GM10248 (cell line): ENCODE measurements around the gene SPPL3.

Source experiments
- CTCF ChIA-PET: fragments of 300-600 bp; sonication (Branson Sonifier 250); formaldehyde crosslinking; extraction: SDS; loops from one replicate; lab custom pipeline; 2021; ENCODE audit warnings: antibody characterized with exemption; lab: Yijun Ruan, JAX
- POLR2A ChIA-PET: fragments of 350-650 bp; sonication (Branson Sonifier 250); formaldehyde crosslinking; extraction: SDS; loops from one replicate; lab custom pipeline; 2020; ENCODE audit warnings: antibody characterized with exemption; lab: Yijun Ruan, JAX
- DNase-seq: peaks from one replicate; pipeline ENCODE4 v3.0.0; 2012; ENCODE audit errors: extremely low spot score
- TF ChIP-seq, protein P1 (sequence below): IDR thresholded peaks from 2 replicates; pipeline ENCODE4 v1.5.1; 2012; ENCODE audit warnings: mild to moderate bottlenecking, low read depth; ENCODE audit errors: extremely low read depth, missing control alignments, control extremely low read depth

Gene SPPL3

GRCh38 chr12:120816363-120816762 is 87.8 kb downstream of the SPPL3 start:
- POLR2A ChIA-PET, result no interaction called here
- no peak for DNase-seq
- TF ChIP-seq, protein P1, sequence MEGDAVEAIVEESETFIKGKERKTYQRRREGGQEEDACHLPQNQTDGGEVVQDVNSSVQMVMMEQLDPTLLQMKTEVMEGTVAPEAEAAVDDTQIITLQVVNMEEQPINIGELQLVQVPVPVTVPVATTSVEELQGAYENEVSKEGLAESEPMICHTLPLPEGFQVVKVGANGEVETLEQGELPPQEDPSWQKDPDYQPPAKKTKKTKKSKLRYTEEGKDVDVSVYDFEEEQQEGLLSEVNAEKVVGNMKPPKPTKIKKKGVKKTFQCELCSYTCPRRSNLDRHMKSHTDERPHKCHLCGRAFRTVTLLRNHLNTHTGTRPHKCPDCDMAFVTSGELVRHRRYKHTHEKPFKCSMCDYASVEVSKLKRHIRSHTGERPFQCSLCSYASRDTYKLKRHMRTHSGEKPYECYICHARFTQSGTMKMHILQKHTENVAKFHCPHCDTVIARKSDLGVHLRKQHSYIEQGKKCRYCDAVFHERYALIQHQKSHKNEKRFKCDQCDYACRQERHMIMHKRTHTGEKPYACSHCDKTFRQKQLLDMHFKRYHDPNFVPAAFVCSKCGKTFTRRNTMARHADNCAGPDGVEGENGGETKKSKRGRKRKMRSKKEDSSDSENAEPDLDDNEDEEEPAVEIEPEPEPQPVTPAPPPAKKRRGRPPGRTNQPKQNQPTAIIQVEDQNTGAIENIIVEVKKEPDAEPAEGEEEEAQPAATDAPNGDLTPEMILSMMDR, result no peak
- CTCF ChIA-PET, result interaction anchor here (1.2 to 2.6 kb wide), 3 partner anchors 14 to 31 kb away, joined by 3 to 10 read pairs (median 6); no protein-coding TSS in a partner anchor

DNA sequence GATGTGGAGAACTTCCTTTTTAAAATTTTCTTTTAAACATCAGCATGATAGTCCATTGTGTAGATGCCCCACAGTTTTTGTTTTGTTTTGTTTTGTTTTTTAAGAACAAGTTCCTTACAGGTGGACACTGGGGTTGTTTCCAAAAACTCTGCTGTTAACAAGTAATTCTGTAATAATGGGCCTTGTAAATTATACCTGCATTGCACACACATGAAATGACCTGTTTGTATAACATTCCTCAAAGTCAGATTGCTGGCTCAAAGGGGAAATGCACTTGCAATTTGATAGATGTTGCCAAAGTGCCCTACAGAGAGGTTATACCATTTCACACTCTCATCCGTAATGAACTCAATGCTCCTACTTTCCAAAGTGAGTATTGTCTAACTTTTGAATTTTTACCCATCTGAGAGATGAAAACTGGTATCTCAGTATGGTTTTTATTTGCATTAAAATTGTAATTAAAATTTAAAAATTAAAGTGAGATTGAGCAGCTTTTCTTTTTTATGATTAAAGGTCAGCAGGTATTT is 89.2 kb downstream of the SPPL3 start:
- POLR2A ChIA-PET, result no interaction called here

GRCh38 chr12:120814203-120814902 is 89.8 kb downstream of the SPPL3 start:
- CTCF ChIA-PET, result interaction anchor here (4.1 kb wide), 1 partner anchor 15 kb away, joined by 32 read pairs; no protein-coding TSS in a partner anchor
- POLR2A ChIA-PET, result no interaction called here

More for the DNA sequence above, 89.2 kb downstream of the SPPL3 start:
- CTCF ChIA-PET, result interaction anchor here (1.0 to 1.4 kb wide), 3 partner anchors 12 to 30 kb away, joined by 3 to 6 read pairs (median 3); no protein-coding TSS in a partner anchor
- TF ChIP-seq, protein P1, result no peak
- DNase-seq, result no peak

GRCh38 chr12:120813588-120814153 is 90.5 kb downstream of the SPPL3 start:
- DNase-seq, result no peak
- POLR2A ChIA-PET, result no interaction called here
- CTCF ChIA-PET, result interaction anchor here (1.1 to 4.1 kb wide), 4 partner anchors 14 to 158 kb away, joined by 3 to 32 read pairs (median 5); no protein-coding TSS in a partner anchor
- TF ChIP-seq, protein P1, result no peak

More at GRCh38 chr12:120814203-120814902, 89.8 kb downstream of the SPPL3 start:
- no peak for DNase-seq
- TF ChIP-seq, protein P1, result no peak

DNA sequence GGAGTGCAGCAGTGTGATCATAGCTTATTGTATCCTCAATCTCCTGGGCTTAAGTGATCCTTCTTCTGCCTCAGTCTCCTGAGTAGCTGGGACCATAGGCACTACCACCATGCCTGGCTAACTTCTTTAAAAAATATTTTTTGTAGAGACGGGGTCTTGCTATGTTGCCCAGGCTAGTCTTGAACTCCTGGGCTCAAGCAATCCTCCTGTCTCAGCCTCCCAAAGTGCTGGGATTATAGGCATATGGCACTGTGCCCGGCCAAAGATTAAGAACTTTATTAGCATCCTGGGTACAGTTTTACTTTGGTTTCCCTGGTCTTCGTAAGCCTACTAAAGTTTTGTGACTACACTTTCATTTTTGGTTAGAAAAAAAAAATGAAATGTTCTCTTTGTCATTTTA is 94.1 kb downstream of the SPPL3 start:
- TF ChIP-seq, protein P1, result no peak
- POLR2A ChIA-PET, result no interaction called here
- CTCF ChIA-PET, result no interaction called here

GRCh38 chr12:120804428-120804827 is 99.7 kb downstream of the SPPL3 start:
- ChIA-PET CTCF (no interaction called here), POLR2A (no interaction called here)
- DNase-seq, result no peak
- TF ChIP-seq, protein P1, result no peak

More for the DNA sequence above, 94.1 kb downstream of the SPPL3 start:
- DNase-seq, result no peak
